GM12892 (cell line): ENCODE data around the gene ALG9.

Source experiments
- POLR2A ChIP-seq: IDR thresholded peaks from 2 replicates; pipeline ENCODE4 v1.6.1; 2011; ENCODE audit warnings: low read depth, low read length, control low read depth
- POLR2AphosphoS5 ChIP-seq: IDR thresholded peaks from 2 replicates; pipeline ENCODE4 v1.6.1; 2011; ENCODE audit warnings: low read depth, low read length, control low read depth
- TAF1 ChIP-seq: IDR thresholded peaks from 2 replicates; pipeline ENCODE4 v1.6.1; 2011; ENCODE audit warnings: low read depth, mild to moderate bottlenecking, control low read depth, low read length, borderline replicate concordance

- no peak for TF ChIP-seq TAF1
- TF ChIP-seq POLR2A = no peak
- no peak for TF ChIP-seq POLR2AphosphoS5
Observed at GRCh38 chr11:111836162-111836561, 35.2 kb downstream of the ALG9 start.
